HG03558 (cell line): ENCODE results near the gene DSCAML1.

ENCODE experiments used
- ATAC-seq: cut with Tn5 transposase; IDR thresholded peaks from one replicate; pipeline ENCODE4 v1.9.1; 2021; ENCODE audit warnings: moderate number of reproducible peaks; ENCODE audit not compliant: unreplicated experiment; ENCODE audit errors: extremely low read depth

Gene DSCAML1

DNA sequence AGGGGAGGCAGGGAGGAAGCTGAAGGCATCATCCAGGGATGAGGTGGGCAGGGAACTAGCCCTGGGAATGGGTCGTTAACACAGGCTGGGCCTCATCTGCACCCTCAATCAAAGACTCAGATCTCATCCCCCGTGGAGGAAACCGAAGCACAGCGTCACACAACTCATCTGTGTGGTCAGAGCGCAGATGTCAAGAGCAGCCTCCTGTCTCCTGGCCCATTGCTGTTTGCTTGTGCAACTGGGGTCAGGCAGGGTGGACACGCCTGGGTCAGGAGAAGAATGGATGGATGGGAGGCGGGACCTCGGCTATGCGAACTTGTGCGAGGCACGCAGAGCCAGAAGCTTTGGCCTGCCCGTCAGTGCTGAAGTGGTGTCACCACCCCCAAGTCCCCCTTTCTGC is 251.3 kb downstream of the DSCAML1 start:
- ATAC-seq: no peak

DNA sequence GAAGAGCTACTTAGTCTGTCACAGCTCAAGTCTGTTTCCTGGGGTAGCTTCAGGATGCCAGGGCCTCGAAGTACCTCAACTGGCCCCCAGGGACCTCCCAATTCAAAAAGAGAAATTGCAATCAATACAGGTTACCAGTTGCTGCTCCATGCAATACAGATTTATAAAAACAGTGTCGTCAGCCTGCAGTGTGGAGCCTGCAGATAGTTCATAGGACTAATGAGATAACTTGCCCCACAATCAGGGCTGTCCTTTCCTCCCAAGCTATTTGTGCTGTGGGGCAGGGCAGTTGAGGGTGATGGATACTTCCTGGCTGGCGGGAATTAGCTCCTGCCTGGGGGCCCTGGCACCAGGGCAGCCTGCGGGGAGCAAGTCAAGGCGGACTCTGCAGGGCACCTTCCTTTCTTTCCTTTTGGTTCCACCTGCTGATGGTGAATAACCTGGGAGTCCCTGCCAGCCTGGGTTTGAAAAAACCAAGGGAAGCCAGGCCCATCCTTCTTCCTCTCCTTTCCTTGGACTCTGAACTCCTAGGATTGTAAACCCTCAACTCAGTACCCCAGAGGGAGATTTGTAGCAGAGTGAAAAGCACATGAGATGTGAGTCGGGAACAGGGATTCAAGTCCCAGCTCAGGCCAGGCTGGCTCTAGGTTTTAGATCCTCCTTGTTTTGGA is 252.8 kb downstream of the DSCAML1 start:
- no peak for ATAC-seq

DNA sequence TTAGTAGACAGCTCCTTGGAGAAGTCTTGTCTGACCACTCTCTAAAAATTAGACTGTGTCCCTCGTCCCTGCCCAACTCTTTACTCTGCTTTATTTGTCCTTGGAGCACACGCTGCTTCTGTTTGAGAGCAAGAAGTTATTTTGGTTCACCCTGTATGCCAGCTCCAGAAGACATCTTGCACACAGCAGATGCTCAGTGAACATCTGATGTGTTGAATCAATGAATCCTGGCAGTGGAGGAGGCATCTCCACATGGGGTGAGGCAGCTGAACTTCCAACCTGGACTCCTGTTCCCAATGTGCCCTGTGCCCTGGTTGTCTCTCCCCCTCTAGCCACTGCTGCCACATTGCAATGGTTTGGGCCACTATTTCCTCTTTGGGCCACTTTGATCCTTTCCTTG is 255.8 kb downstream of the DSCAML1 start:
- ATAC-seq: no peak

DNA sequence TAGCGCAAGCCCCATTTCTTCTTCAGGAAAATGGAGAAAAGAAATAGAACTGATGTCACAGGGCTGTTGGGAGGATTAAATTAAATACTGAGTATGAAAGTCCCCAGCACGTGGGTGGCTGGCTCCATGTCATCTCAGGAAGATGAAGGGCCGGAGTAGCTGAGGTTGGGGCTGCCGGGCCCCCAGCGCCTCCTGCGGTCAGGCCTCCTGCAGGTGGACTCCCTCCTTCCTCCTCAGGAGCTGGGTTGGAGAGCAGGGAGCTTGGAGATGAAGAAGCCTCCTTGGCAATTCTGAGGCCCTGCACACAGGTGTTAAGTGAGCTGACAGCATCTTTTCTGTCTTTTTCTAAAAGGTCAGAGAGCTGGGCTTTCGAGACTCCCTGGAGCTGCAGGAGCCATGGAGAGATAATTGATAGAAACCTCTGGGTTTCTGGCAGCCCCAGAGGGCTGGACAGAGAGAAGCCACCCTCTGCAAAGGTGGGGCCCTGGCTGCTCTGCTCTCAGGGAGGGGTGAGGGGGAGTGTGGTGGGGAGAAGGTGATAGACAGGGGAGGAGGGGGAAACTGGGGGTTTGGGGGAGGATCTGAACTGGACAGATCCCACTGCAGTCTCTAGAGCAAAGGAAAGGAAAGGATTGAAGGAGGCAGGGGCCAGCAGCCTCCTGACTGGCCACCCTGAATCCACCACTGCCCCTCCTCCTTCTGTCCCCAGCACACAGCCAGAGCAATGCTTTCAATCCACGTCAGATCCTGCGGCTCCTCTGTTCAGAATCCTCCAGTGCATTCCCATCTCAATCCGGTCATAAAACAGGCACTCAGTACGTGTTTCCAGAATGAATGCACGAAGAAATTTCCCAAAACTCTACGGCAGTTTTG is 258.5 kb downstream of the DSCAML1 start:
- no peak for ATAC-seq

DNA sequence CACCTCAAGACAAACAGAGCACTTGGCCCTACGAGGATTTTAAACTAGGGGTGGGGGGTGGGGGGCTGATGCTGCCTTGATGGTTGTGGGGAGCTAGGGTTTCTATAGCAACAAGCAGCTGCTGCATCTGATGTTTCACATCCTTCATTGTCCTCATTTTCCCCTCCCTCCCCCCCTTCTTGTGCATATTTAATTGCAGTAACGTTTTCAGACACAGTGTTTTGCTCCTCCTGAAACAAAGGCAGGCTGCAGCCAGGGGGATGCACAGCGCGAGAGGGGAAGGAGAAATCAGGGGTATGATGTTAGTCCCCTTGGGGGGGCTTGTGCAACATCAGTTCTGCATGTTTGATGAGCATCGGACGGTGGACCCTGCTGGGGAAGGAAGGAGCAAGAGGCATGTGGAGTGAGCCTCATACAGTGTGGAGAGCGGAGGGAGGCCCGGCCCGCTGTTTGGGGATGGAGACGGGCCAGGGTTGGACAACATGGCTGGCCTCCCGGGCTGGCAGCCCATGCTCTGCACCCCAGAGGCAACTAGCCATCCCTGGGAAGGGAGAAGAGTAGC is 261.1 kb downstream of the DSCAML1 start:
- no peak for ATAC-seq

DNA sequence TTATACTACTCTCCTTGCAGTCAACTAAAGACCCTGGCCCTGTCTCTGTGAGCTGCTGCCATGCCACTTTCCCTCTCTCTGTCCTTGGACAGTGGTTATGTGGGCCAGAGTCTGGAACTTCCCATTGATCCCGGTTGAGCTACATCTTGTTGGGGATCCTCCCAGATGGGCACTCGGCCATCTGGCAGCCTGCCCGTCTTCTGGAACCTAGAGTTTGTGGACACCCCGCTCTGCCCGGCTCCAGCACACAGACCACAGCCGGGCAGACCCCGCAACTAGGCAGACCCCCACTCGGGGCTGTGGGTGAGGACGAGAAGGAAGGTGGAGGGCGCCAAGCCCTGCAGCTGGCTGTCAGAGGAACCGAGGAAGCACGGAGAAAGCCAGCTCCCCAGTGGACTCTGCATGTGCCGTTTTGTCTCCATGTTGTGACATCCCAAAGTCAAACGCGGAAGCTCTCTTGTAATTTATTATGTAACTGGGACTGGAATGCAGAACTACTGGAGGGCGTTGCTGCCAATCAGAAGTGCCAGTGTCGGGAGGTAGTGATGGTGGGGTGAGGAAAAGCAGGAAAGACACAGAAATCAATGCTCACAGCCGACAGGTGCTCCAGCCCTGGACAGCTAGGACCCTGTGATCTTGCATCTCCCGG is 261.7 kb downstream of the DSCAML1 start:
- ATAC-seq: no peak

DNA sequence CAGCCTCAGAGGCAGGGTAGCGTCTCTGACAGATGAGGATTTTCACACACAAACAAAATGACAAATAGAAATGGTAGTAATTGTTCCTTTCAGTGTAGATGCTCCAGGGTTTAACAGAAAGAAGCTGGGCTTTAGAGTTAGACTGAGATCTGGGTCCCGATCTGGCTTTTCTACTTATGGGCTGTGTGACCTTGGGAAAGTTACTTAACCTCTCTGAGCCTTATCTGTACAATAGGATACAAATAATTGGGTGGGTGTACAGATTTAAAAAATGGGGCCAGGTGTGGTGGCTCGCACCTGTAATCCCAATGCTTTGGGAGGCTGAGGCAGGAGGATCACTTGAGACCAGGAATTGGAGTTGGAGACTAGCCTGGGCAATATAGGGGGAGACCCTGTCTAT is 264.4 kb downstream of the DSCAML1 start:
- ATAC-seq: no peak

DNA sequence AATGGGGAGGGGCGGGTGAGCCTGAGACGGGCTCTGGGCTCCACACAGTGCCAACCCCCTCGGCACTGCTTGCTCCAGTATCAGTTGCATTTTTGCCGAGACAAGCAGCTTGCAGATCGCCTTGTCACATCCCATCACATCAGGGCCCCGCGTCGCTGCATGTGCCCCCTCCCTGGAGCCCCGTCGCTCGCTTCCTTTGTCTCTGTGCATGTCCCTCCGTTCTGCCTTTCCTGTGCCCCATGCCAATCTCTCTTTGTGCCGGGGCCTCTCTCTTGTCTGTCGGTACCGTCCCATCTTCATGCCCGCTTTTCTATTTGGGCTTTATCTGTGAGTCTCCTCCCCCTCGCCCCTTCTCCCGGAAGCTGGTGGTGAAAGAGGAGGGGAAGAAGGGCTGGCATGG is 267.2 kb downstream of the DSCAML1 start:
- ATAC-seq: no peak

DNA sequence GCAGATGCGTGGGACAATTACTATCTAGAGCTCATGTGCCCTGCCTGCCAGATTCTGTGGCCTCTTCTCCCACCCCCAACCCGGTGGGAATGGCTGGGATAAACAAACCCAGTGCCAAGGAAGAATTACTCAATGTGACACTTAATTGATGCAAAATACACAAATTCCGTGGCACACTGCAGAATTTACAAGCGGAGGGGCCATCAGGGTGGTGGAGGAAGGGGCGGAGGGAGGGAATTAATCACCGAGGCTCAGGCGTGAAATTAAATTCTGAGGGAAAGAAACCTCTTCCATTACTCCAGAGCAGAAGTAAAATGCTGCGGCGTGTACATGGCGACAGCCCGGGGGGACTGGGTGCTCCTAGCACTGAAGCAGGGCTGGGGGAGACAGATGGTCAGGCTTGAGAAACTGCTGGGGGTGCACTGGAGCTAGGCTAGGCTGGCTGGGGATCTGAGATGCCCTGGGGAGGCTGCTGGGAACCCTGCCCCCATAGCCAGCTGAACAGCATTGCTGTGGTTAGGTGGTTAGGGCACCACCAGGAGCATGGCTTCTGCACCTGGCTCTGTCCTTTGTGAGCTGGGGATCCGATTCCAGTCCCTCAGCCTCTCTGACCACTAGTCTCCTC is 268.8 kb downstream of the DSCAML1 start:
- ATAC-seq: no peak

DNA sequence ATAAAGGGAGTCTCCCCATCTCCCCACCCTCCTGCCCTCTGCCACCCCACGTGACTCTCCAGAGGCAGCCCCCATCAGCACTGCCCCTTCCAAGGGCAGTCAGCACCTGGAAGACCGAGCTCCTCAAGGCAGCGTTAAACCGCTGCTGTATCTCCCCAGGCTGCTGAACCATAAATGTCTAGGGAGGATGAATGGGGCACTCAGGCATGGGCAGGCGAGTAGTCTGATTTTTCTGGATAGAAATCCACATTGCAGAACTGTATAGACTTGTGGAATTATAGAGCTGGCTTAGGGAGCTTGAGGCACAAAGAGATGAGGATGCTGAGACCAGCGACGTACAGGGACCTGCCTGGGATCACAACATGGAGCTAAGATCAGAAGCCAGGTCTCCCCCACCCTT is 269.7 kb downstream of the DSCAML1 start:
- ATAC-seq: no peak

DNA sequence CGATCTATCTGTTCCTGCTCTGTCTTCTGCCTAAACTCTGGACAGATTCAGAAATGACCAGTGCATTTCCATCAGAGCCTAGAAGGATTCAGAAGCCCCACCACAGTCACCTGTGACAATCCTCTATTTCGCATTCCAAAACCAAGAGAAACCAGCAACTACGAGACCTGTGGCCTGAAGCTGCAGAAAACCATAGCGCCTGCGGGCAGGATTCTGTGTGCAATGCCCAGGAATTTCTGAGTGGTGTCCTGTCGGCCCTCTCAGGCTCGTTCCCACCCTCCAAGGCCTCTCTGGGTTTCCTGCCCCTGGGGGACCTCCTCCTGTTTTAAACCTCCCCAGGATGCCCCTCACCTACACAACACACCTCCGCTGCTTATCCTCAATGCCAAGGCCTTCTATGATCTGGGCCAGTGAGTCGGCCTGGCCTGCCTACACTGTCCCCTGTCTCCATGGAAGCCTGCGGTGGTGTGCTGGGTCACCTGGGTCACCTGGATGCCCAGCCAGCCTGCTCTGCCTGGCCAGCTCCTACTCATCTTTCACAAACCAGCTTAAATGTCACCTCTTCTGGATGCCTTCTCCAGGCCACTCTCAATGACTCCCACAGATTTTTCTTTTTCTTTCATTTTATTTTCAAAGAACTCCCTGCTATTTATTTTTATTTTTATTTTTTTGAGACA is 271.0 kb downstream of the DSCAML1 start:
- ATAC-seq: no peak

DNA sequence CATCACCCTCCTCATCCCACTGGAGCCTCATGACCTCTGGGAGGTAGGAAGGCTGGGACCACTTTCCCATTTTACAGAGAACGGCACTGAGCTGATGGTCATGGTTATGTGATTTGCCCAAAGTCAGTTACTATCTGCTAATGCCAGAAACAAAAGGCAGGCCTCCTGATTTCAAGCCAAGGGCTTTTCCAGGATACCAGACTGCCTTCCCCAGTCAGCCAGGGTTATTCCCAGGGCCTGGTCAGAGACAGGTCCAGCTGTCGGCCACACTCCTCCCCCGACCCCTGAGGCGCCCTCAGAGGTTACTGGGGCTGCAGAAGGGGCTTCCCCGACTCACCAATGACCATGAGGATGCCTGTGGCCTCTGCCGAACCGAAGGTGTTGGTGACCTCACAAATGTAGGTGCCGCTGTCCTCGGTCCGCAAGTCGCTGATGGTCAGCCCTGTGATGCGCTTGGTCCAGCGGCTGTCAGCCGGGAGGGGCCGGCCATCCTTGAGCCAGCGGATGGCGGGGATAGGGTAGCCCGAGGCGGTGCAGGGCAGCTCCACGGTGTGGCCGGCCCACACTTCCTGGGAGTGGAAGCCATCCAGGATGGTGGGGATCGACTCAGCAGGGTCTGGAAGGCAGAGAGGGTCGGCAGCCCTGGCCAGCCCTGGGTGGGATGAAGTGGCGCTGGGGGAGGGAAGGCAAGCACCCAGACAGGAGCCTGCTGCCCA is 272.4 kb downstream of the DSCAML1 start:
- no peak for ATAC-seq

DNA sequence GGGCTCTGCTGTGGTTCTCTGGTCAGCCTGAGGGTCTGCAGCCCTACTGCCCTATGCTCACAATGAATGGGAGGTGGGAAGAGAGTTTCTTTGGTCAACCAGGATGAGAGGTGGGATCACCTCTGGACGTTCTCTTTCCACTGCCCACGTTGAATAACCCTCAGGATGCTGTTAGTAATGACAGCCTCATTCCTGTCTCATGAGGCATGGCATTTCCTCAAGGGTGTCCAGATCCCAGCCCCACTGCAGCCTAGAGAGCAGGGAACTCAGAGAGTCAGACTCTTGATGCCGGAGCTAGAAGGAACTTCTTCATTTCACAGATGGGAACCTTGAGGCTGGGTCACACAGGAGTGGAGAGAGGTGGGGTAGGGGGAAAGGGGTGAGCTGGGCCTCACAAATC is 273.3 kb downstream of the DSCAML1 start:
- no peak for ATAC-seq

DNA sequence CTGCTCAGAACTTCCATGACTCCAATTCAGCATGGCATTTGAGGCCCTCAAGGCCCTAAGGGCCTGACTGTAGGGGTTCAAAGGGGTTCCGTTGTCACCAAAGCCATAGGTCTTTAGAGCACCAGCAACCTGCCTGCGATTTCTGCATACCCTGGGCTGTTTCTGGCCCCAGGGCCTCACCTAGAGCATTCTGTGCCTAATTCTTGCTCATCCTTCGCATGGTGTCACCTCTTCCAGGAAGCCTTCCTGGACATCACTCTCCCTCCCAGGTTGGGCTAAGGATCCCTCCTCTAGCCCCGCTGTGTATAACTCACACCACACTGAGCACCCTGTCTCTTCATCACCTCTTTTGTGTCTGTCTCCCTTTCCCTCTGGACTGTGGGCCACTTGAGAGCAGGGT is 275.0 kb downstream of the DSCAML1 start:
- ATAC-seq: no peak

DNA sequence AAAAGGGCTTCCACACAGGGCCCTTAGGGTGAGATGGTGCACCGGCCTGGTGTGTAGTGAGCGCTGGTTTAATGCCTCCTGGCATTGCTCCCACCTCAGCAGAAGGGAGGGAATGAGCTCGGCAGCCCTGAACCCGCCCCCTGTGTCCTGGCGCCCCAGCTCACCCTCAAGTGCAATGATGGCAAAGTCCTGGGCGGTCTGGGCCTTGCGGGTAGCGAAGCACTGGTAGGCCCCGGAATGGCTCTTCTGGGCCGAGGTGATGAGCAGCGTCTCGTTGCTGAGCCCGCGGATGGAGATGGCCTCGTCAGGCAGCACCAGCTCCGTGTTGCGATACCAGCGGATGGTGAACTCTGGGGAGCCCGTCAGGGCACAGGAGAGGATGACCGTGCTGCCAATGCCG is 276.1 kb downstream of the DSCAML1 start:
- ATAC-seq: no peak

DNA sequence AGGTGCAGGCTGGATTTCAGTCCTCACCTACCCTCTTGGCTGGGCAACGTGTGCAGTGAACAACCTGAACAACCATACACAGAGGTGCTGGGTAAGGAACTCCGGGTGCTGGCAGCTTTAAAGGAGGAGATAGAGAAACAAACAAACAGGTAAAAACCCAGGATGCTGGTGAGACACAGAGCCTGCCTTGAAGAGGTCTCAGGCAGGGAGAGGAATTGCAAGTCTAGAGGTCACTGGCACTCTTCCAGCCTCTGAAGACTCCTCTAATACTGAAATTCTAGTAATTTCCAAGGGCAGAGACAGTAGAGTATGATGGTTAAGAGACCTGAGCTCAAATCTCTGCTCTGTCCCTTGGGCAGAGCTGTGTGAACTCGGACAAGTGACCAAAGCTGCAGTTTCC is 276.8 kb downstream of the DSCAML1 start:
- ATAC-seq: no peak

DNA sequence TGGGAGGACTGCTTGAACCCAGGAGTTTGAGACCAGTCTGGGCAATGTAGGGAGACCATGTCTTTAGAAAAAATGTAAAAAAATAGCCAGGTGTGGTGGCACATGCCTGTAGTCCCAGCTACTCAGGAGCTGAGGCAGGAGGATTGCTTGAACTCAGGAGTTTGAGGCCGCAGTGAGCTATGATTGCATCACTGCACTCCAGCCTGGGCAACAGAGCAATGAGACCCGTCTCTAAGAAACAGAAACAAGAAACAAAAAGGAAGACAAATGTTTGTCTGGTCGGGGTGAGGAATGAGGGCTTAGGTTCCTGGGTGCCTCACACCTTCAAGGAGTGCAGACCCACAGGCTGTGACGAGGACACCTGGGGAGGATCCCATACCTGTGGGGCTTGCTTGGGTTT is 277.4 kb downstream of the DSCAML1 start:
- ATAC-seq: no peak

DNA sequence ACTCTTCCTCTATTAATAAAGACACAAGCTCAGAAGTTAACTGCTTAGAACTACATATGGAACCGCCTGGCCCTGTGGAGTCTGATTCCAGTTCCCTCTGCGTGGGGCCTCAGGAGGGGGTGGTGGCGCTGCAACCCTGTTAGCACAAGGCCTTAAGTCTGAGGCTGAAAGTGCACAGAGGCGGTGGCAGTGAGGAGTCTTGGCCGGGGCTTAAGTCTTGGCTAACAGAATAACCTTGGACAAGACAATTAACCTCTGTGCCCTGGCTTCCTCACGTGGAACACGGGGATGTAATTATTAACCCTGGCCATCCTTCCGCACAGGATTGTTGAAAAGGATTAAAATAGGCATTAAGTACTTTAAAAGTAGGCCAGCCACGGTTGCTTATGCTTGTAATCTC is 277.8 kb downstream of the DSCAML1 start:
- ATAC-seq: no peak

DNA sequence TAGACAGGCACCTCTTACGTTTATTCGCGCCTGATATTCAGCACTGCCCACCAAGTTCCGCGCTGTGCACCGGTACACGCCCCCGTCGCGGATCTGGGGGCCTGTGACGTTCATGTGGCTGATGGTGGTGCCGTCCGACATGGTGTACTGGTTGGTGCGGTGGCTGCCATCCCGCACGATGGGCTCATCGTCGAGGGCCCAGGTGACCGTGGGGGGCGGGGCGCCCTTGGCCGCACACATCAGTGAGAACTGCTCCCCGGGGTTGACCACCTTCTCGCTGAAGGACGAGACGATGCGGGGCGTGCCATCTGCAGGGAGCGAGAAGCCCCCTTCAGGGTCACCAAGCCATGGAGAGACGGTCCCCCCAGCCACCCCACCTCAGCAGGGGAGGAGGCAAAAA is 278.6 kb downstream of the DSCAML1 start:
- ATAC-seq: no peak
